Esophagus squamous epithelium (tissue), 5 donors: ENCODE data around the gene GRK2. TPM values are rescaled to one million over a fixed set of nuclear protein-coding genes. Genes with fewer than 3 reads are reported as not detected.

Experiments used
- DNase-seq: peaks from one replicate; lab custom pipeline; 2025; lab: John Stamatoyannopoulos, UW
- H3K27ac ChIP-seq, 4 donors: fragments of 200-600 bp; sonication (generic); one replicate each; pipeline ENCODE4 v1.5.1; 2016 to 2019; ENCODE audit warnings: mild to moderate bottlenecking in 1 of 4
- H3K27me3 ChIP-seq, 4 donors: fragments of 200-600 bp; sonication (generic); 1 replicate in 3 of 4; 2 replicates in 1 of 4; pipeline versions ENCODE4 v1.5.1 to v1.6.0; 2017 to 2021; ENCODE audit warnings: antibody characterized with exemption in 1 of 4
- H3K36me3 ChIP-seq, 3 donors: fragments of 200-600 bp; sonication (generic); one replicate each; pipeline ENCODE4 v1.5.1; 2016 to 2019
- H3K4me1 ChIP-seq, 3 donors: fragments of 200-600 bp; sonication (generic); one replicate each; pipeline ENCODE4 v1.5.1; 2017 to 2019
- H3K4me3 ChIP-seq, 4 donors: fragments of 200-600 bp; sonication (generic); 1 replicate in 3 of 4; 2 replicates in 1 of 4; pipeline ENCODE4 v1.5.1; 2016 to 2019; ENCODE audit warnings: mild to moderate bottlenecking in 2 of 4, moderate library complexity in 1 of 4
- H3K9me3 ChIP-seq, 3 donors: fragments of 200-600 bp; sonication (generic); one replicate each; pipeline ENCODE4 v1.5.1; 2016 to 2019
- POLR2A ChIP-seq, 4 donors: fragments of 450-650 bp; IDR thresholded peaks; one replicate each; pipeline ENCODE4 v1.6.1; 2017; ENCODE audit warnings: antibody characterized with exemption in 4 of 4, mild to moderate bottlenecking in 4 of 4, moderate library complexity in 3 of 4
- WGBS, 2 donors: methylation state at CpG; one replicate each; pipeline ENCODE4 v1.1.5; 2018; 5-methylcytosine and 5-hydroxymethylcytosine counted together
- intact Hi-C: fragments of 100-400 bp; cut with DNase I; formaldehyde crosslinking; loops from one replicate; pipeline ENCODE4 v1.15.0; 2022
- total RNA-seq, 4 donors: library from RNA; depleted of rRNA; stranded (reverse); fragments of >200 nt; gene quantifications; one replicate each; pipeline ENCODE4 v1.1.0, GENCODE V29; 2016
- TF ChIP-seq, protein P1 (sequence below), 6 experiments: fragments of 450-650 bp in 4 of 6; fragments of 200-600 bp in 2 of 6; sonication (generic) in 2 of 6; IDR thresholded peaks; one replicate each; pipeline ENCODE4 v1.5.1; 2016 to 2019; ENCODE audit warnings: antibody characterized with exemption in 6 of 6, mild to moderate bottlenecking in 4 of 6, moderate library complexity in 4 of 6
- donor health status: DM: yes; HTN: yes; CAD: no.

GRK2 gene
- total RNA-seq, 4 donors from 2014 or later: 54.1 to 93.2 (median 68.5) TPM

GRCh38 chr11:67268962-67269268, 2.6 kb downstream of the GRK2 start:
- intact Hi-C loops: loop anchor here (5.0 kb wide), 1 partner anchor 48 kb away; no protein-coding TSS in a partner anchor
- no peak for DNase-seq
- Histone ChIP-seq H3K27ac (peak overlapping the region; percentile 81 to 98 (median 95)), H3K4me1 (peaks cover 83 to 93% (median 87%) of the 10 kb centered on the region in 3 donors), H3K27me3 (no peaks in the 10 kb centered on the region), H3K4me3 (peak overlapping the region in 3 of 4 donors; percentile 94 to 99 (median 96)), H3K9me3 (no peaks in the 10 kb centered on the region), H3K36me3 (peaks cover 8 to 38% (median 15%) of the 10 kb centered on the region in 3 donors)
- WGBS, 2 donors: 50 to 93% methylated on average over 2 to 3 of the region's 13 CpGs
- no peak for TF ChIP-seq POLR2A (IDR thresholded peaks at IDR 0.05)
- TF ChIP-seq, protein P1, sequence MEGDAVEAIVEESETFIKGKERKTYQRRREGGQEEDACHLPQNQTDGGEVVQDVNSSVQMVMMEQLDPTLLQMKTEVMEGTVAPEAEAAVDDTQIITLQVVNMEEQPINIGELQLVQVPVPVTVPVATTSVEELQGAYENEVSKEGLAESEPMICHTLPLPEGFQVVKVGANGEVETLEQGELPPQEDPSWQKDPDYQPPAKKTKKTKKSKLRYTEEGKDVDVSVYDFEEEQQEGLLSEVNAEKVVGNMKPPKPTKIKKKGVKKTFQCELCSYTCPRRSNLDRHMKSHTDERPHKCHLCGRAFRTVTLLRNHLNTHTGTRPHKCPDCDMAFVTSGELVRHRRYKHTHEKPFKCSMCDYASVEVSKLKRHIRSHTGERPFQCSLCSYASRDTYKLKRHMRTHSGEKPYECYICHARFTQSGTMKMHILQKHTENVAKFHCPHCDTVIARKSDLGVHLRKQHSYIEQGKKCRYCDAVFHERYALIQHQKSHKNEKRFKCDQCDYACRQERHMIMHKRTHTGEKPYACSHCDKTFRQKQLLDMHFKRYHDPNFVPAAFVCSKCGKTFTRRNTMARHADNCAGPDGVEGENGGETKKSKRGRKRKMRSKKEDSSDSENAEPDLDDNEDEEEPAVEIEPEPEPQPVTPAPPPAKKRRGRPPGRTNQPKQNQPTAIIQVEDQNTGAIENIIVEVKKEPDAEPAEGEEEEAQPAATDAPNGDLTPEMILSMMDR (IDR thresholded peaks at IDR 0.05): no peak

DNA sequence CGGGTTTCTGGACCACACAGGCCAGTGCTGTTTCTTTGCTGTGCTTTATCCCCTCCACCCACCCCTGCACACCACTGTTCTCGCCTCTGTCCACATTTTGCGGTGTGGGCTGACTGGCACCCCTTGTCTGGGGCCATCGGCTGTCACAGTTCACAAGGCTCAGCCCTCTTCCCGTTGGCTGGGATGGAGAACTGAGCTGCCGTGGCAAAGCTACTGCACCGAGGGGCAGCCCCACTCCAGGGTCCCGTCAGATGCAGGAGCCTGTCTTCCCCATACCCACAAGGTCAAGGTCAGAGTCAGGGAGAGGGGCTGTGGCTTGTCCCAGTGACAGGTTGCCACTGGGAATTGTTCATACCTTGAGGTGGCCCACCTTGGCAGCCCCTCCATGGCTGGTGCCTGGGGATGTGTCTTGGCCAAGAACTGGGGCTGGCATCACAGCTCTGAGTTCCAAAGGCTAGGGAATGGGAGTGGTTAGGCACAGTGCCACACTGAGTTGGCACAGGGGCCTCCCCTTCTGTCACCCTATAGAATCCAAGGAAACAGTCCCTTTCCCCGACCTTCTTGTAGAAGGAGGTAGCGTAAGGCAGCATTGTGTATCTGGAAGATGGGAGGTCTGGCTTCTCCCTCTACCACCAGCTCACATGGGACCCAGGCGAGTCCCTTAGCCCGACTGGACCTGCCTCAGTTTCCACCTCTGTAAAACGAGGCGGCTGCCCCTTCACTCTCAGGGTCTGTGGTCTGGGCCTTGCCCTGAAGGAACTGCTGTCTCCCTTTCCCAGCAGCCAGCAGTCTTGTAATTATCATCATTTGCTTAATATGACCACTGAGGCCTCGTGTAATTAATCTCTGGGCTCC, 3.4 kb downstream of the GRK2 start:
- Histone ChIP-seq H3K27me3 (no peaks in the 10 kb centered on the region), H3K36me3 (peaks cover 8 to 45% (median 15%) of the 10 kb centered on the region in 3 donors), H3K9me3 (no peaks in the 10 kb centered on the region), H3K4me3 (peak overlapping the region; percentile 3 to 99 (median 95)), H3K4me1 (peaks cover 83 to 93% (median 87%) of the 10 kb centered on the region in 3 donors), H3K27ac (peak overlapping the region; percentile 81 to 98 (median 95))
- intact Hi-C loops: loop anchor here (5.0 kb wide), 1 partner anchor 48 kb away; no protein-coding TSS in a partner anchor
- DNase-seq: no peak
- peak in 1 of 4 donors; percentile 10 for TF ChIP-seq POLR2A (IDR thresholded peaks at IDR 0.05)
- TF ChIP-seq, protein P1 (IDR thresholded peaks at IDR 0.05): no peak
- 15 to 18% methylated on average over 8 to 12 of the region's 15 CpGs for WGBS, 2 donors

DNA sequence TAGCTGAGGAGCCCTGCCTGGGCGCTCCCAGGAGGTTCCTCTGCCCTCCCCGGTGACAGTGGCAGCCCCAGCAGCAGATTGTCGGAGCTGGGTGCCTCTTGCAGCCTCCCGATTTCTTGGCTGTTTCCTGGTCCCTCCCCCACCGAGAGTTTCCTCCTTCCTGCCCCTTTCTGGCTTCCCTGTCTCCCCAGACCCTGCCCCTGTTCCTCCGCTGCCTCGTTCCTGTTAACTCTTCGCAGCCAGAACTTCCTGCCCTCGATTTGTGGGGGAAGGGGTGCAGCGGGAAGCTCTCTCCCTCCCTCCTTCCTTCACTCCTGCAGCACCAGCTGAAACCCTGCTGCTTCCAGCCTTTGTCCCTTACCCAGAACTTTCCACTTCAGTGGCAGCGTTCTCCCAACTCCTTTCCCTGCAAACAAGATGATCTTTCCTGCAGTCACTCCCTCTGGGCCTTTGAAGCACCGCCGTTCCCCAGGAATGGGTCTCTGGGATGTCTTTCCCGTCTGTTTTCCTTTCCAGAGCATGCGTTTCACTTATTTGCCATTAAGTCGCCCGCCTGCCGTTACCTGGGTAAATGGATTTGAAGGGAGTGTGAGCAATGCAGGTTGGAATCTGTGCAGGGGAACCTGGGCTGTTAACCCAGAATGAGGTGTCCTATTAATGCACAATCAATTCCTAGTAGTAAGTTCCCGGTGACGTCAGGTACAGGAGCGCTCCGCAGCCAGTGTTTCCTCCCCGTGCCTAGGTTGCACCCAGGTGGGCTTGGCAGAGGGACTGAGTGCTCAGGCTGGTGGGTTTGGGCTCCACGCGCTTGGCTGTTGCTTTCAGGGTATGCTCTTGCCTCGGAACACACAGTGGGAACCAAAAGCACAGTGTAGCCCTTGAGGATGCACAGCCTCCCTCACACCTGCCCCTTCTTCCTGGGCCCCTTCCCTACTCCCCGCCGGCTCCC, 4.3 kb downstream of the GRK2 start:
- peaks cover 87 to 93% (median 87%) of the 10 kb centered on the region in 3 donors for H3K4me1 ChIP-seq
- TF ChIP-seq POLR2A (IDR thresholded peaks at IDR 0.05): no peak
- TF ChIP-seq, protein P1 (IDR thresholded peaks at IDR 0.05): no peak
- H3K36me3 ChIP-seq: peaks cover 8 to 54% (median 15%) of the 10 kb centered on the region in 3 donors
- no peak for DNase-seq
- intact Hi-C loops: no loop called here
- no peaks in the 10 kb centered on the region for H3K27me3 ChIP-seq
- peak overlapping the region; percentile 3 to 99 (median 95) for H3K4me3 ChIP-seq
- 21 to 22% methylated on average over 24 to 28 of the region's 28 CpGs for WGBS, 2 donors
- H3K27ac ChIP-seq: peak overlapping the region; percentile 81 to 98 (median 95)
- no peaks in the 10 kb centered on the region for H3K9me3 ChIP-seq

DNA sequence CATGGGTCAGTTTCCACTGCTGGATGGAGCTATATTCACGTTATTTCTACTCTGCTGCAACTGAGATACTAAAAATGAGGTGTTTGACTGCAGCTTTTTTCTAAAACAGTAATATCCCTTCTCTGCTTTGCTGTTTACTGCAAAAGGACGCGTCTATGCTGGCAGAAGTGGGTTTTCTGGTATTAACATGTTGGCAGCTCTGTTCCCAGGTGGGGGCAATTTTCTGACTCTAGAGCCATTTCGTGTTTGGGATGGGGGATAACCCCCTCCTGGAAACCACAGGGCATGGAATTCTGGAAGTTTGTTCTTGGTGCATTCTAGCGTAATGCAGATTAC, 4.9 kb downstream of the GRK2 start:
- TF ChIP-seq POLR2A (IDR thresholded peaks at IDR 0.05): no peak
- TF ChIP-seq, protein P1 (IDR thresholded peaks at IDR 0.05): no peak
- peak overlapping the region in 3 of 4 donors; percentile 94 to 99 (median 96) for H3K4me3 ChIP-seq
- H3K9me3 ChIP-seq: no peaks in the 10 kb centered on the region
- intact Hi-C loops: no loop called here
- peak overlapping the region; percentile 52 to 98 (median 95) for H3K27ac ChIP-seq
- H3K4me1 ChIP-seq: peaks cover 88 to 93% (median 90%) of the 10 kb centered on the region in 3 donors
- no peaks in the 10 kb centered on the region for H3K27me3 ChIP-seq
- DNase-seq: no peak
- WGBS, 2 donors: 46 to 54% methylated on average over 4 of the region's 5 CpGs
- H3K36me3 ChIP-seq: peaks cover 8 to 60% (median 15%) of the 10 kb centered on the region in 3 donors
